ENCODE measurements around the gene RNF138.
"Not testable (repeated sequence)": the region's sequence is repeated elsewhere in the genome, so short reads cannot be mapped to it uniquely, and the experiment has no call there.

GRCh38 chr18:32176745-32177144, 85.1 kb downstream of the RNF138 start:
- TF ChIP-seq CTCF (conservative IDR thresholded peaks at IDR 0.05 in 1 of 2, IDR thresholded peaks at IDR 0.05 in 1 of 2; ENCODE audit: low read depth in 1 of 2, low read length in 2 of 2); EZH2 (IDR thresholded peaks at IDR 0.05; ENCODE audit: low read length, missing control alignments): not testable (repeated sequence)

Measured in fibroblast of lung (primary cell).